HG02571 (cell line): ENCODE measurements around the gene CHRNB2.
A peak's percentile ranks its signal among the peaks of the same experiment; 100 is the strongest.

Source experiments
- ATAC-seq: cut with Tn5 transposase; IDR thresholded peaks from one replicate; pipeline ENCODE4 v1.9.1; 2021; ENCODE audit warnings: mild to moderate bottlenecking, moderate library complexity; ENCODE audit not compliant: unreplicated experiment

The CHRNB2 gene

GRCh38 chr1:154577346-154578057 is 9.9 kb downstream of the CHRNB2 start:
- no peak for ATAC-seq

GRCh38 chr1:154578058-154578418 is 10.5 kb downstream of the CHRNB2 start:
- ATAC-seq: no peak

GRCh38 chr1:154579374-154579773 is 11.8 kb downstream of the CHRNB2 start:
- no peak for ATAC-seq

- no peak for ATAC-seq
These were observed 14.2 kb downstream of the CHRNB2 start for GRCh38 chr1:154581766-154582165.

- ATAC-seq: no peak
These were observed 15.3 kb downstream of the CHRNB2 start for GRCh38 chr1:154582885-154583284.

GRCh38 chr1:154583773-154584172 is 16.2 kb downstream of the CHRNB2 start:
- no peak for ATAC-seq

- no peak for ATAC-seq
These were observed 16.9 kb downstream of the CHRNB2 start for GRCh38 chr1:154584267-154584994.

GRCh38 chr1:154586231-154586630 is 18.7 kb downstream of the CHRNB2 start:
- ATAC-seq: no peak

GRCh38 chr1:154586641-154587040 is 19.1 kb downstream of the CHRNB2 start:
- no peak for ATAC-seq

- ATAC-seq: no peak
These were observed 22.2 kb downstream of the CHRNB2 start for GRCh38 chr1:154589780-154590179.

GRCh38 chr1:154590756-154591155 is 23.2 kb downstream of the CHRNB2 start:
- no peak for ATAC-seq

GRCh38 chr1:154591206-154591605 is 23.6 kb downstream of the CHRNB2 start:
- ATAC-seq: no peak

GRCh38 chr1:154593390-154593789 is 25.8 kb downstream of the CHRNB2 start:
- no peak for ATAC-seq

- no peak for ATAC-seq
These were observed 27.2 kb downstream of the CHRNB2 start for GRCh38 chr1:154594811-154595210.

GRCh38 chr1:154595621-154596020 is 28.0 kb downstream of the CHRNB2 start:
- ATAC-seq: no peak

GRCh38 chr1:154598871-154599635 is 31.5 kb downstream of the CHRNB2 start:
- ATAC-seq: no peak

GRCh38 chr1:154599658-154600057 is 32.1 kb downstream of the CHRNB2 start:
- ATAC-seq: no peak

- no peak for ATAC-seq
These were observed 35.7 kb downstream of the CHRNB2 start for GRCh38 chr1:154603317-154603716.

GRCh38 chr1:154605534-154605933 is 38.0 kb downstream of the CHRNB2 start:
- ATAC-seq: no peak

- ATAC-seq: peak; percentile 6
These were observed 39.6 kb downstream of the CHRNB2 start for GRCh38 chr1:154607106-154607608.

- peak; percentile 64 for ATAC-seq
These were observed 40.2 kb downstream of the CHRNB2 start, which contains the start of gene ADAR for GRCh38 chr1:154607609-154608396. Gene ADAR (minus strand): TSS chr1:154608186. CDS start chr1:154608006, 180 bp downstream.
